ENCODE results near the gene SLFN12L. TPM values are rescaled to one million over a fixed set of nuclear protein-coding genes. Genes with fewer than 3 reads are reported as not detected.

SLFN12L gene
- total RNA-seq, 6 experiments from 2014 or later = 0.32 to 2.6 (median 0.69) TPM; not detected in 1

DNA sequence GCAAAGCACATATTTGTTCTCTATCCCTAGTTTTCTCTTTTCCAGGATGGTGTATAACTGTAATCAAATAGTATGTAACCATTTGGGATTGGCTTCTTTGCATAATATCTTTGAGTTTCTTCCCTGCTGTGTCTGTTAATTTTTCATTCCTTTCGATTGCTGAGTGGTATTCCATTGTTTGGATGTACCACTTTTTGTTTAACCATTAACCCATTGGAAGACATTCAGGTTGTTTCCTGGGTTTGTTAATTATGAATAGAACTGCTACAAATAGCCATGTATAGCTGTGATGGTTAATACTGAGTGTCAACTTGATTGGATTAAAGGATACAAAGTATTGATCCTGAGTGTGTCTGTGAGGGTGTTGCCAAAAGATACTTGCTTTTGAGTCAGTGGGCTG lies 84.3 kb downstream of the SLFN12L start:
- intact Hi-C loops (cut with DNase I) = no loop called here
- H3K9me3 ChIP-seq = no peaks in the 10 kb centered on the region
- DNase-seq (no peak), ATAC-seq (no peak)
- peaks cover 6 to 12% of the 10 kb centered on the region in 2 donors for H3K27me3 ChIP-seq
- H3K4me1 ChIP-seq = peaks cover 0 to 4% (median 0%) of the 10 kb centered on the region in 4 donors
- whole genome bisulfite sequencing (ENCODE audit: insufficient coverage, low coverage, low lambda C conversion rate, missing lambda C conversion rate) = 32% methylated on average over 1 of the region's 1 CpG
- H3K36me3 ChIP-seq = no peaks in the 10 kb centered on the region
- no peak overlapping the region for H3K4me3 ChIP-seq
- H3K27ac ChIP-seq = no peak overlapping the region
- TF ChIP-seq, protein P1, sequence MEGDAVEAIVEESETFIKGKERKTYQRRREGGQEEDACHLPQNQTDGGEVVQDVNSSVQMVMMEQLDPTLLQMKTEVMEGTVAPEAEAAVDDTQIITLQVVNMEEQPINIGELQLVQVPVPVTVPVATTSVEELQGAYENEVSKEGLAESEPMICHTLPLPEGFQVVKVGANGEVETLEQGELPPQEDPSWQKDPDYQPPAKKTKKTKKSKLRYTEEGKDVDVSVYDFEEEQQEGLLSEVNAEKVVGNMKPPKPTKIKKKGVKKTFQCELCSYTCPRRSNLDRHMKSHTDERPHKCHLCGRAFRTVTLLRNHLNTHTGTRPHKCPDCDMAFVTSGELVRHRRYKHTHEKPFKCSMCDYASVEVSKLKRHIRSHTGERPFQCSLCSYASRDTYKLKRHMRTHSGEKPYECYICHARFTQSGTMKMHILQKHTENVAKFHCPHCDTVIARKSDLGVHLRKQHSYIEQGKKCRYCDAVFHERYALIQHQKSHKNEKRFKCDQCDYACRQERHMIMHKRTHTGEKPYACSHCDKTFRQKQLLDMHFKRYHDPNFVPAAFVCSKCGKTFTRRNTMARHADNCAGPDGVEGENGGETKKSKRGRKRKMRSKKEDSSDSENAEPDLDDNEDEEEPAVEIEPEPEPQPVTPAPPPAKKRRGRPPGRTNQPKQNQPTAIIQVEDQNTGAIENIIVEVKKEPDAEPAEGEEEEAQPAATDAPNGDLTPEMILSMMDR (IDR thresholded peaks at IDR 0.05) = no peak
- no peak for TF ChIP-seq POLR2A (IDR thresholded peaks at IDR 0.05)

DNA sequence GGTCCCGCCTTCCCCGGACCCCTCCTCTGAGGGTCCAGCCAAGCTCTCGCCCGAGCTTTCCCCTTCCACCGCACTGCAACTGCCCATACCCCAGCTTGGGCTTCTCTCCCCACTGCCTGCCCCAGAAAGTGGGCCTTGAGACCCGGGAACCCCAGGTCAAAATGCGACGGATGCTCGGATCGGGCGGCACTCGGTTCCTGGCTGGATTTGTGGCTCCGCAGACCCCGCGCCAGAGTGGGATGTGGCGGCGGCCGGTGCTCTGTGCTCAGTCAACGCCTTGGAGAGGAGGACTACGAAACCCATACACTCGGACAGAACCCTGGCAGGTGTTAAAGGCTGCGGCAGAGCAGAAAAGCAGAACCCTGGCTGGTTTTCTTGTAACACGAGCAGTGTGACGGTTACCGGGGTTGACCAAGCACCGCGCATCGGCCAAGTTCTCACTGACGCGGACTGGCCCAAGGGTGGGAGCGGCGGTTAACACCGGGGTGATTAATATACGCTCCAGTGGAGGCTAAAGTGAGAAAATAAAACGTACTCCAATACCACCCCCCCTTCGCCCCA lies 88.0 kb downstream of the SLFN12L start:
- Histone ChIP-seq H3K4me3 (peak overlapping the region in 1 of 3 donors; percentile 22), H3K9me3 (no peaks in the 10 kb centered on the region), H3K36me3 (no peaks in the 10 kb centered on the region), H3K27me3 (peaks cover 6 to 12% of the 10 kb centered on the region in 2 donors), H3K4me1 (peaks cover 0 to 5% (median 0%) of the 10 kb centered on the region in 4 donors), H3K27ac (no peak overlapping the region)
- 7% methylated on average over 26 of the region's 36 CpGs for WGBS (ENCODE audit: insufficient coverage, low coverage, low lambda C conversion rate, missing lambda C conversion rate)
- TF ChIP-seq POLR2A (IDR thresholded peaks at IDR 0.05) = no peak
- TF ChIP-seq, protein P1 (IDR thresholded peaks at IDR 0.05) = no peak
- intact Hi-C loops (cut with DNase I) = no loop called here
- peak in 2 of 3 donors; percentile 31 to 62 for DNase-seq
- peak; percentile 21 to 55 (median 26) for ATAC-seq

DNA sequence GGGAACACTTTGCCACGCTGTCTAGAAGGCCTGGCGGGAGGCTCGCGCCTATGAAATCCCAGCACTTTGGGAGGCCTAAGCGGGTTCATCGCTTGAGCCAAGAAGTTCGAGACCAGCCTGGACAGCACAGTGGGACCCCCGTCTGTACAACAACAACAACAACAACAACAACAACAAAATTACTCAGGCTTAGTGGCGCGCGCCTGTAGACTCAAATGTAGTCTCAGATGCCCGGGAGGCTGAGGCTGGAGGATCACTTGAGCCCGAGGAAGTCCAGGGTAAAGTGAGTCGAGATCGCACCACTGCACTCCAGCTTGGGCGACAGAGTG lies 88.6 kb downstream of the SLFN12L start:
- TF ChIP-seq, protein P1 (IDR thresholded peaks at IDR 0.05) = no peak
- TF ChIP-seq POLR2A (IDR thresholded peaks at IDR 0.05) = no peak
- H3K9me3 ChIP-seq = no peaks in the 10 kb centered on the region
- WGBS (ENCODE audit: insufficient coverage, low coverage, low lambda C conversion rate, missing lambda C conversion rate) = 21% methylated on average over 13 of the region's 16 CpGs
- H3K27ac ChIP-seq = no peak overlapping the region
- ATAC-seq = peak in 2 of 4 donors; percentile 13 to 17
- H3K4me3 ChIP-seq = peak overlapping the region in 2 of 3 donors; percentile 34 to 46
- no peak for DNase-seq
- peaks cover 0 to 5% (median 0%) of the 10 kb centered on the region in 4 donors for H3K4me1 ChIP-seq
- peaks cover 6 to 12% of the 10 kb centered on the region in 2 donors for H3K27me3 ChIP-seq
- no peaks in the 10 kb centered on the region for H3K36me3 ChIP-seq
- intact Hi-C loops (cut with DNase I) = no loop called here

DNA sequence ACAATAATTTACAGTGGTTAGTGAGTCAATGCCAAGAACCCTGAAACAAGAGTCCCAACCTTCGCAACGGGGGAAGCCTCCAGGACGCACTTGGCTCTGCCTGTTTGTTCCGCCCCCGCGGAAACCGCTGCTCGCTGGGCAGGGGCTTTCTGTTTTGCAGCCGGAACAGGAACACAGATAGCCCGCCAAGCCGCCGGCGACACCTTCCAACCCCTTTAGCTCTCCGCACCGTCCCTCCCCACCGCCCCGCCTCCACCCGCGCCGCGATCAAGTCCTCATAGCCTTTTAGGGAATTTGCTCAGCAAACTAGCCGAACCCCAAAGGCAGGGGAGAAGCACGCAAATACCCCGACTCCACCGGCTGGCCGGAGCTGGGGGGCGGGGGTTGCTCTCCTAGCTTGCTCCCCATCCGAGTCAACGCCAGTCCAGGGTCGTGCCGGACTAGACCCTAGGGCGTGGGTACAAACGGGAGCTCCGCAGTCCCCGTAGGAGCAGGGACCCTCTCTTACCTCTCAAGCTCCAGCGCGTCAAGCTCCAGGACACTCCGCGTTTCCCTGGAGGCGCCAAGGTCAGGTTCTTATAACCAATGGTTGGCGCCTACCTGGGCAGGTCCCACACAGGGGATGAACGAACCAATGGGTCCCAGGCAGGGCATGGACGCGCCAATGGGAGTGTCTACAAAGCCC lies 89.1 kb downstream of the SLFN12L start, which contains the start of gene SLFN13:
SLFN13 (minus strand) TSS at position 553 of the 685 bp plus-strand sequence. CDS start 3,086 bp downstream, outside the sequence.
- ATAC-seq (peak; percentile 79 to 90 (median 84)), DNase-seq (peak; percentile 66 to 79 (median 78))
- Histone ChIP-seq H3K36me3 (no peaks in the 10 kb centered on the region), H3K27ac (peak within 1 kb of the TSS in 2 of 3 donors; percentile 26 to 27), H3K9me3 (no peaks in the 10 kb centered on the region), H3K4me3 (peak within 1 kb of the TSS; percentile 25 to 46 (median 34)), H3K27me3 (peaks cover 6 to 12% of the 10 kb centered on the region in 2 donors), H3K4me1 (peaks cover 0 to 5% (median 0%) of the 10 kb centered on the region in 4 donors)
- WGBS (ENCODE audit: insufficient coverage, low coverage, low lambda C conversion rate, missing lambda C conversion rate) = 0% methylated on average over 1 of the region's 44 CpGs
- intact Hi-C loops (cut with DNase I) = no loop called here
- TF ChIP-seq, protein P1 (IDR thresholded peaks at IDR 0.05) = no peak
- TF ChIP-seq POLR2A (IDR thresholded peaks at IDR 0.05) = no peak
